ENCODE measurements around the gene CSDE1. TPM values are rescaled to one million over a fixed set of nuclear protein-coding genes. Genes with fewer than 3 reads are reported as not detected.
"Not testable (repeated sequence)": the region's sequence is repeated elsewhere in the genome, so short reads cannot be mapped to it uniquely, and the experiment has no call there.

The CSDE1 gene
- 100 to 1,000 TPM; 223 to 548 (median 373) TPM for total RNA-seq

GRCh38 chr1:114757455-114758255 is at the start of gene CSDE1:
Gene CSDE1, minus strand, starts transcription at chr1:114757984. Its CDS starts 18,094 bp downstream, at chr1:114739890.
- ATAC-seq (ENCODE audit: low FRiP score in 2 of 2) (peak; percentile 98), DNase-seq (peak; percentile 98 to 99)
- Histone ChIP-seq H3K27me3 (no peaks in the 10 kb centered on the region), H3K4me3 (peak within 1 kb of the TSS; percentile 73 to 87 (median 80)), H3K9me3 (no peaks in the 10 kb centered on the region), H3K27ac (peak within 1 kb of the TSS; percentile 98 to 100 (median 100)), H3K36me3 (no peaks in the 10 kb centered on the region), H3K4me1 (peaks cover 40 to 52% (median 44%) of the 10 kb centered on the region in 4 donors)
- TF ChIP-seq, protein P1, sequence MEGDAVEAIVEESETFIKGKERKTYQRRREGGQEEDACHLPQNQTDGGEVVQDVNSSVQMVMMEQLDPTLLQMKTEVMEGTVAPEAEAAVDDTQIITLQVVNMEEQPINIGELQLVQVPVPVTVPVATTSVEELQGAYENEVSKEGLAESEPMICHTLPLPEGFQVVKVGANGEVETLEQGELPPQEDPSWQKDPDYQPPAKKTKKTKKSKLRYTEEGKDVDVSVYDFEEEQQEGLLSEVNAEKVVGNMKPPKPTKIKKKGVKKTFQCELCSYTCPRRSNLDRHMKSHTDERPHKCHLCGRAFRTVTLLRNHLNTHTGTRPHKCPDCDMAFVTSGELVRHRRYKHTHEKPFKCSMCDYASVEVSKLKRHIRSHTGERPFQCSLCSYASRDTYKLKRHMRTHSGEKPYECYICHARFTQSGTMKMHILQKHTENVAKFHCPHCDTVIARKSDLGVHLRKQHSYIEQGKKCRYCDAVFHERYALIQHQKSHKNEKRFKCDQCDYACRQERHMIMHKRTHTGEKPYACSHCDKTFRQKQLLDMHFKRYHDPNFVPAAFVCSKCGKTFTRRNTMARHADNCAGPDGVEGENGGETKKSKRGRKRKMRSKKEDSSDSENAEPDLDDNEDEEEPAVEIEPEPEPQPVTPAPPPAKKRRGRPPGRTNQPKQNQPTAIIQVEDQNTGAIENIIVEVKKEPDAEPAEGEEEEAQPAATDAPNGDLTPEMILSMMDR (IDR thresholded peaks at IDR 0.05), result peak in 4 of 6 experiments; percentile 10 to 50 (median 40)
- peak in 1 of 4 donors; percentile 40 for TF ChIP-seq EP300 (IDR thresholded peaks at IDR 0.05)
- TF ChIP-seq POLR2AphosphoS5 (IDR thresholded peaks at IDR 0.05), result peak; percentile 90 to 96
- peak; percentile 51 to 96 (median 84) for TF ChIP-seq POLR2A (IDR thresholded peaks at IDR 0.05)
- 0% methylated on average over 9 to 50 of the region's 50 CpGs for WGBS, 2 donors

- peak in 1 of 2 donors; percentile 54 for DNase-seq
- not testable (repeated sequence) for H3K4me1 ChIP-seq; ATAC-seq (ENCODE audit: low FRiP score in 2 of 2); H3K9me3 ChIP-seq; H3K27ac ChIP-seq; H3K27me3 ChIP-seq; H3K36me3 ChIP-seq; H3K4me3 ChIP-seq
- WGBS, 2 donors, result 96% methylated on average over 15 of the region's 33 CpGs; no CpG with 5 or more reads in 1 of the 2 donors
Measured at GRCh38 chr1:114804449-114804848, 46.7 kb upstream of the CSDE1 start.

- H3K36me3 ChIP-seq, result no peaks in the 10 kb centered on the region
- H3K27me3 ChIP-seq, result no peaks in the 10 kb centered on the region
- TF ChIP-seq POLR2A (IDR thresholded peaks at IDR 0.05), result no peak
- no peak for TF ChIP-seq POLR2AphosphoS5 (IDR thresholded peaks at IDR 0.05)
- TF ChIP-seq, protein P1 (IDR thresholded peaks at IDR 0.05), result no peak
- no peak for TF ChIP-seq EP300 (IDR thresholded peaks at IDR 0.05)
- no peak for ATAC-seq (ENCODE audit: low FRiP score in 2 of 2)
- H3K4me3 ChIP-seq, result no peak overlapping the region
- no peak overlapping the region for H3K27ac ChIP-seq
- WGBS, 2 donors, result 75 to 80% methylated on average over 3 of the region's 3 CpGs
- H3K9me3 ChIP-seq, result no peaks in the 10 kb centered on the region
- H3K4me1 ChIP-seq, result no peaks in the 10 kb centered on the region
- no peak for DNase-seq
Measured at GRCh38 chr1:114803001-114803400, 45.2 kb upstream of the CSDE1 start.

DNA sequence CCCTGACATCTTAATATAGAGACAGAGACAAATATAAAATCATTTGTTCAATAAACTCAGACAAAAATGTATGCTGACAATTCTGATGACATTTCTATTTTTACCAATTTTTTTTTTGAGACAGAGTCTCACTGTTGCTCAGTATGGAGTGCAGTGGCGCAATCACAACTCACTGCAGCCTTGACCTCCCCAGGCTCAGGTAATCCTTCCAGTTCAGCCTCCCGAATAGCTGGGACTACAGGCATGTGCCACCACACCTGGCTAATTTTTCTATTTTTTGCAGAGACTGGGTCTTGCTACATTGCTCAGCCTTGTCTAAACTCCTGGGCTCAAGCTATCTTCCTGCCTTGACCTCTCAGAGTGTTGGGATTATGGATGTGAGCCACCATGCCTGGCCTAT is 36.3 kb upstream of the CSDE1 start:
- WGBS, 2 donors, result 78 to 89% methylated on average over 2 of the region's 2 CpGs
- H3K27me3 ChIP-seq, result no peaks in the 10 kb centered on the region
- ATAC-seq (ENCODE audit: low FRiP score in 2 of 2), result no peak

GRCh38 chr1:114790581-114790980 is 32.8 kb upstream of the CSDE1 start:
- H3K36me3 ChIP-seq; H3K4me1 ChIP-seq; H3K27me3 ChIP-seq; ATAC-seq (ENCODE audit: low FRiP score in 2 of 2); H3K27ac ChIP-seq; H3K4me3 ChIP-seq: not testable (repeated sequence)
- WGBS, 2 donors, result 94 to 100% methylated on average over 1 to 9 of the region's 25 CpGs
- peaks cover 0 to 14% (median 9%) of the 10 kb centered on the region in 4 donors for H3K9me3 ChIP-seq
- DNase-seq, result peak in 1 of 2 donors; percentile 52

More for the DNA sequence above, 36.3 kb upstream of the CSDE1 start:
- H3K9me3 ChIP-seq, result no peaks in the 10 kb centered on the region
- no peak overlapping the region for H3K4me3 ChIP-seq
- DNase-seq, result no peak
- no peak overlapping the region for H3K27ac ChIP-seq
- TF ChIP-seq, protein P1 (IDR thresholded peaks at IDR 0.05), result no peak
- no peak for TF ChIP-seq POLR2A (IDR thresholded peaks at IDR 0.05)
- no peak for TF ChIP-seq POLR2AphosphoS5 (IDR thresholded peaks at IDR 0.05)
- no peak for TF ChIP-seq EP300 (IDR thresholded peaks at IDR 0.05)
- H3K4me1 ChIP-seq, result no peaks in the 10 kb centered on the region
- H3K36me3 ChIP-seq, result no peaks in the 10 kb centered on the region

DNA sequence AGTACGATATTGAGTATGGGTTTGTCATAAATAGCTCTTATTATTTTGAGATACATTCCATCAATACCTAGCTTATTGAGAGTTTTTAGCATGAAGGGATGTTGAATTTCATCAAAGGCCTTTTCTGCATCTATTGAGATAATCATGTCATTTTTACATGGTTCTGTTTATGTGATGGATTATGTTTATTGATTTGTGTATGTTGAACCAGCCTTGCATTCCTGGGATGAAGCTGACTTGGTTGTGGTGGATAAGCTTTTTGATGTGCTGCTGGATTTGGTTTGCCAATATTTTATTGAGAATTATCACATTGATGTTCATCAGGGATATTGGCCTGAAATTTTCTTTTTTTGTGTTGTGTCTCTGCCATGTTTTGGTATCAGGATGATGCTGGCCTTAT is 28.7 kb upstream of the CSDE1 start:
- peaks cover 0 to 15% (median 9%) of the 10 kb centered on the region in 4 donors for H3K9me3 ChIP-seq
- not testable (repeated sequence) for DNase-seq; H3K27ac ChIP-seq; H3K27me3 ChIP-seq; H3K36me3 ChIP-seq; ATAC-seq (ENCODE audit: low FRiP score in 2 of 2); H3K4me1 ChIP-seq; H3K4me3 ChIP-seq
- 83 to 95% methylated on average over 1 of the region's 1 CpG for WGBS, 2 donors
